ENCODE data around the gene GTF3C5.
"Not testable (repeated sequence)": the region's sequence is repeated elsewhere in the genome, so short reads cannot be mapped to it uniquely, and the experiment has no call there.

Gene GTF3C5

GRCh38 chr9:133057006-133057405 lies 26.2 kb downstream of the GTF3C5 start:
- DNase-seq: no peak

GRCh38 chr9:133057553-133057952 lies 26.8 kb downstream of the GTF3C5 start:
- no peak for DNase-seq

- DNase-seq: no peak
These were observed 27.3 kb downstream of the GTF3C5 start for GRCh38 chr9:133058071-133058470.

GRCh38 chr9:133058550-133059320 lies 27.9 kb downstream of the GTF3C5 start:
- DNase-seq: no peak

- DNase-seq: no peak
These were observed 28.8 kb downstream of the GTF3C5 start for GRCh38 chr9:133059623-133060022.

- peak; percentile 67 to 72 for DNase-seq
These were observed 29.6 kb downstream of the GTF3C5 start for GRCh38 chr9:133060417-133060841.

GRCh38 chr9:133061019-133061763 lies 30.4 kb downstream of the GTF3C5 start:
- not testable (repeated sequence) for DNase-seq

GRCh38 chr9:133061764-133062145 lies 31.0 kb downstream of the GTF3C5 start, which contains the start of gene CEL:
Gene CEL (plus strand): TSS chr9:133061981. CDS start chr9:133062003, 22 bp downstream.
- DNase-seq: not testable (repeated sequence)

GRCh38 chr9:133062569-133062968 lies 31.8 kb downstream of the GTF3C5 start:
- not testable (repeated sequence) for DNase-seq

- no peak for DNase-seq
These were observed 32.3 kb downstream of the GTF3C5 start for GRCh38 chr9:133063159-133063499.

GRCh38 chr9:133063500-133064231 lies 32.9 kb downstream of the GTF3C5 start:
- no peak for DNase-seq

GRCh38 chr9:133064241-133065069 lies 33.7 kb downstream of the GTF3C5 start:
- no peak for DNase-seq

GRCh38 chr9:133065070-133065388 lies 34.2 kb downstream of the GTF3C5 start:
- DNase-seq: no peak

- DNase-seq: no peak
These were observed 35.6 kb downstream of the GTF3C5 start for GRCh38 chr9:133066181-133066983.

GRCh38 chr9:133067006-133067405 lies 36.2 kb downstream of the GTF3C5 start:
- no peak for DNase-seq

- no peak for DNase-seq
These were observed 37.0 kb downstream of the GTF3C5 start for GRCh38 chr9:133067813-133068212.

- DNase-seq: not testable (repeated sequence)
These were observed 37.6 kb downstream of the GTF3C5 start for GRCh38 chr9:133068431-133068830.

- DNase-seq: not testable (repeated sequence)
These were observed 39.7 kb downstream of the GTF3C5 start for GRCh38 chr9:133070500-133070961.

GRCh38 chr9:133070985-133071384 lies 40.2 kb downstream of the GTF3C5 start:
- not testable (repeated sequence) for DNase-seq

- no peak for DNase-seq
These were observed 40.8 kb downstream of the GTF3C5 start for GRCh38 chr9:133071484-133072150.

- DNase-seq: not testable (repeated sequence)
These were observed 41.4 kb downstream of the GTF3C5 start for GRCh38 chr9:133072210-133072609.
